ENCODE measurements around the gene RNASE11.
"Not testable (repeated sequence)": the region's sequence is repeated elsewhere in the genome, so short reads cannot be mapped to it uniquely, and the experiment has no call there.

Gene RNASE11

GRCh38 chr14:20569066-20569465 lies 18.7 kb downstream of the RNASE11 start:
- DNase-seq (ENCODE audit: low read depth), result no peak
- TF ChIP-seq CTCF (conservative IDR thresholded peaks at IDR 0.05; ENCODE audit: low read depth, low read length), result no peak

GRCh38 chr14:20568393-20568792 lies 19.4 kb downstream of the RNASE11 start:
- no peak for DNase-seq (ENCODE audit: low read depth)
- TF ChIP-seq CTCF (conservative IDR thresholded peaks at IDR 0.05; ENCODE audit: low read depth, low read length), result no peak
- H3K4me3 ChIP-seq (ENCODE audit: low read length), result no peak overlapping the region

More at GRCh38 chr14:20569066-20569465, 18.7 kb downstream of the RNASE11 start:
- H3K4me3 ChIP-seq (ENCODE audit: low read length), result no peak overlapping the region

GRCh38 chr14:20567199-20567598 lies 20.6 kb downstream of the RNASE11 start:
- not testable (repeated sequence) for DNase-seq (ENCODE audit: low read depth); H3K4me3 ChIP-seq (ENCODE audit: low read length)

- no peak for TF ChIP-seq CTCF (conservative IDR thresholded peaks at IDR 0.05; ENCODE audit: low read depth, low read length)
- no peak for DNase-seq (ENCODE audit: low read depth)
- H3K4me3 ChIP-seq (ENCODE audit: low read length), result no peak overlapping the region
These were observed 23.3 kb downstream of the RNASE11 start for GRCh38 chr14:20564501-20564997.

- no peak for DNase-seq (ENCODE audit: low read depth)
- H3K4me3 ChIP-seq (ENCODE audit: low read length), result no peak overlapping the region
- no peak for TF ChIP-seq CTCF (conservative IDR thresholded peaks at IDR 0.05; ENCODE audit: low read depth, low read length)
These were observed 23.8 kb downstream of the RNASE11 start for GRCh38 chr14:20563971-20564370.

- H3K4me3 ChIP-seq (ENCODE audit: low read length), result no peak within 1 kb of the TSS
- no peak for DNase-seq (ENCODE audit: low read depth)
- no peak for TF ChIP-seq CTCF (conservative IDR thresholded peaks at IDR 0.05; ENCODE audit: low read depth, low read length)
These were observed 26.8 kb downstream of the RNASE11 start, which contains the start of gene RNASE9 for GRCh38 chr14:20560961-20561360. TSS of gene RNASE9 (minus strand) at chr14:20561047.

GRCh38 chr14:20559461-20559904 lies 28.3 kb downstream of the RNASE11 start:
- DNase-seq (ENCODE audit: low read depth), result no peak
- no peak for TF ChIP-seq CTCF (conservative IDR thresholded peaks at IDR 0.05; ENCODE audit: low read depth, low read length)
- no peak overlapping the region for H3K4me3 ChIP-seq (ENCODE audit: low read length)

- TF ChIP-seq CTCF (conservative IDR thresholded peaks at IDR 0.05; ENCODE audit: low read depth, low read length), result no peak
- H3K4me3 ChIP-seq (ENCODE audit: low read length), result no peak overlapping the region
- no peak for DNase-seq (ENCODE audit: low read depth)
These were observed 30.6 kb downstream of the RNASE11 start for GRCh38 chr14:20557212-20557542.

Measured in retinal pigment epithelial cell (primary cell).